H4 (cell line): ENCODE results near the gene PDZK1IP1. TPM values are rescaled to one million over a fixed set of nuclear protein-coding genes. Genes with fewer than 3 reads are reported as not detected.

Experiments
- DNase-seq: peaks from one replicate; pipeline ENCODE4 v3.0.0-alpha.2; 2015; ENCODE audit warnings: low spot score
- total RNA-seq: library from RNA; depleted of rRNA; stranded (reverse); fragments of >200 nt; shearing (Covaris generic); gene quantifications from 2 replicates; pipeline ENCODE4 v1.2.3, GENCODE V29; 2014; rRNA removed

Gene PDZK1IP1, protein sequence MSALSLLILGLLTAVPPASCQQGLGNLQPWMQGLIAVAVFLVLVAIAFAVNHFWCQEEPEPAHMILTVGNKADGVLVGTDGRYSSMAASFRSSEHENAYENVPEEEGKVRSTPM
- total RNA-seq, result not detected in 2 replicates

DNA sequence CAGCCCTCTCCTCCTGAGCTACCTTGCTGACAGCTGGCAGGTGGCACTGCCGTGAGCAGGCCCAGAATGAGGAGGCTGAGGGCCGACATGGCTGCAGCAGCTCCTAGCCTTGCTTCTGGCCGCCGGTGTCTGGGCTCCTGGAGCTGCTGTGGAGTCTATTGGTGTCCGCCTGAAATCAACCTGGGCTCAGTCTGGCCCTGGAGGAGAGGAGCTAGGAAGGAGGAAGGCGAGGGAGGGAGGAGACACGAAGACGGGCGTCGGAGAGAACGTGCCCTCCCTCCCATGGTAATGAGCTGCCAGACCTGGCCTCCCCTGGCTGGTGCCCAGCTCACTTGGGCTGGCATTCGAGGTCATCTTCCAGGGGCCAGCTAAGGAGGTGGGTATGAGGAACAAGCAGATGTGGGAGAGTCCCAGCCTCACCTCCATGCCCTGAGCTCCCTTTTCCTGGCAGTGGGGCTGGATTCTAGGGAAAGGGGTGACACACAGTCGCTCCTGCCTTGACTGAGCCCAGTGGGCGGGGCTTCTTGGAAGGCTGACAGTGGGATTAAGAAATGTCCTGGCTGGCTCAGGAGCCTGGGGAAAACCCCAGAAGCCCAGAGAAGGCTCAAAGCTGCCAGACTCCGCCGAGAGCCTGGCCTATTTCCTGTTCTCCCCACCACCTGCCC, at the start of gene PDZK1IP1:
Gene PDZK1IP1 (minus strand): TSS at position 193 of the 665 bp plus-strand sequence. CDS start 104 bp downstream, at position 89.
- no peak for DNase-seq

DNA sequence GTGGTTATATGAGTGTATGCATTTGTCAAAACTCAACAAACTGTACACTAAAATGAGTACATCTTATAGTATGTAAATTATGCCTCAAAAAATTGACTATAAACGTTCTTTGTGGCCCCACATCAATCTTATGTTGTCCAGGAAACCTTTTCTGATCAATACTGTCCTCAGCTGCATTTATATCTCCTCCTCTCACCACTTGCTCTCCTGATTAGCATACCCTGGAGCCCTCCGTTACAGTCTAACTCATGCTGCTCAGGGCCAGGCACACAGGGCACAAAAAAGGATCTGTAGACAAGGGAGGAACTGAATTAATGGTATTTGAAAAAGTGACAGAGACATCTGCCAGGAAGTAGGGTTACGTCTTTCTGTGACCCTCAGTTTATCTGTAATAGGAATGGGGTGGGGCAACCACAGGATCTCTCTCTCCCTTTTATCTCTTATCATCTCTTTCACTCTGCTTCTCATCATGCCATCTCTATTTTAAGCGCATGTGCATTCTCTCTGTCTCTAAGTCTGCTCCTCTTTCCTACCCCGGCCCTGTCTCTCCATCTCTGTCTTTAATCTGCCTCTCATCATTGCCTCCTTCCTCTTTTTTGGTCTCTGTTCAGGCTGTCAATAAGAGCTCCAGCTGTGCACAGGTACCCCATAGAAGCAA, 49.2 kb upstream of the PDZK1IP1 start:
- no peak for DNase-seq

DNA sequence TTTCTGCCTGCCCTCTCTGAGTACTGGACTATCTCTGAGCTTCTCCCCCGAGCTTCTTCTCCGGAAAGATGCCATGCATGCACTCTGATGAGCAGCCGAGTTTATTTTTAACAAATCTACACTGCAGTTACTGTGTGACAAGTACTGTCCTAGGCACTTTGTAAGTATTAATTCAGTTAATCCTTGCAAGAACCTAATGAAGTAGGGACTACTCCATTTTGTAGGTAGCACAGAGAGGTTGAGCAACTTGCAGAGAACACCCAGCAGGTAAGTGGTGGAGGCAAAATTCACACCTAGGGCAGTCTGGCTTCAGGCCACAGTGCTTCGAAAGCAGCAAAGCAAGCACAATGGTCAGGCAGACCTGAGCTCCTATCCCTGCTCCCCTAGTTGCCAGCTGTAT, 46.0 kb upstream of the PDZK1IP1 start:
- DNase-seq, result no peak

DNA sequence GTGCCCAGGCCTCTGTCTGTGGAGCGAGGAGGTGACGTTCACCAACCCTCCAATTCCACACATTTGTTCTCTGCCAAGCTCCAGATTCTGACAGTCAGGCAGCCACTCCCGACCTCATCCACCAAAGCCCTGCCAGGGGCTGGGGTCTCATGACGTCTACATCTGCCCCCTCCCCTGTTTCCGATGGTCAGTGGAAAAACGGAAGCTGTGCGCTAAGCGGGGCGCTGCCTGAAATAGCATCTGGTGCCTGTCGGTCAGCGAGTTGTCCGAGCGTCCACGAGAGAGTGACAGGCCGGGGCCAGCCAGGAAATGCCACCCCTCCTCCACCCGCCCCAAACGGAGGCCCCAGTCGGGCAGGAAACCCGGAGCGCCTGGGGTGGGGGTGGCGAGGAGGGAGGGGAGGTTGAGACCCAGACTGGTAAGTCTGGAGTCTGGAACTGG, 45.4 kb upstream of the PDZK1IP1 start:
- DNase-seq, result no peak

DNA sequence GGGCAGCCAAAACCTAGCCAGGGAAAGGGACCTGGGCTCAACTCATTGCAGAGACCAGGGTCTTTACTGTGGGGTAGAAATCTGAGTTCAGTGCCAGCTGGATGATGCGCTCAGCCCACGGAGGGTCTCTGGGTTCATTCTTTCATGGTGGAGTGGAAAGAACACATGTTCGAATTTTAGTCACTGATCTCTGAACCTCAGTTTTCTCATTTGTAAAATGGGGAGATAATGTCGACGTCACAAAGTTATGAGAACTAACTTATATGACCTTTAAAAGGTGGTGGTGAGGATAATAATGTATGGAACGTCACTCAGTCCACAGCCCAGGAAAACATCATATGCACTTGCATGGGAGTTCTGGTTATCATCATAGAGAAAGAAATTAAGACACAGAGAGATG, 43.4 kb upstream of the PDZK1IP1 start:
- DNase-seq, result no peak

DNA sequence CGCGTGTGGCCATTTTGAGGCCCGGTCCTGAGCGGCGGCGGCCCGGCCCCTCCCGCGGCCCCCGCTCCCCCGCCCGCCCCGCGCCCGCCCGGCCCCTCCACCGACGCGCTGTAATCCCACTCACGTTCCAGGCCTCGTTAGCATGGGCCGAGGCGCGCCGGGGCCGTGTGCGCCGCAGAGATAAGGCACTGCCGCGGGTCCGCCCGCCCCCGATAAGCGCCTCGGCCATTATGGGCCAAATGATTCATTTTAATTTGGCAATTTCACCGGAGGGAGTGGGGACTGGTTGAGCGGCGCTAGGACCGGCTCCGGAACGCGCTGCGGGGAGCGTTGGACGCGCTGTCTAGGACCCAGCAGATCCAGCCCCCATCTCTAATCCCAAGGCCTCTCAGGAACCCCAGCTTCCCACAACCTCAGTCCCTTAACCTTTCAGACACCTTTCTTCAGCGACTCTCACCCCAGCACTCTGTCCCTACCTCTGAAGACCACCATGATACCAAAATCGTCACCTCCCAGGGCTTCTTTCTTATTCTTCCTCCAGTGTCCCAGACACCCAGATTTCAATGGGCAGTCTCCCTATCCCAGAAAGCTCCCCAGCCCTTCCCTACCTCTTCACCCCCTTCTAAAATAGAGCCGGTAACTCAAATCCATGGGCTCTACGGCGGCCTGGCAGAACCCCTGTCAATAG, 42.5 kb upstream of the PDZK1IP1 start, which contains the start of gene TAL1:
Gene TAL1 (minus strand): TSS at position 39 of the 688 bp plus-strand sequence. CDS start 6,337 bp downstream, outside the sequence.
- no peak for DNase-seq

DNA sequence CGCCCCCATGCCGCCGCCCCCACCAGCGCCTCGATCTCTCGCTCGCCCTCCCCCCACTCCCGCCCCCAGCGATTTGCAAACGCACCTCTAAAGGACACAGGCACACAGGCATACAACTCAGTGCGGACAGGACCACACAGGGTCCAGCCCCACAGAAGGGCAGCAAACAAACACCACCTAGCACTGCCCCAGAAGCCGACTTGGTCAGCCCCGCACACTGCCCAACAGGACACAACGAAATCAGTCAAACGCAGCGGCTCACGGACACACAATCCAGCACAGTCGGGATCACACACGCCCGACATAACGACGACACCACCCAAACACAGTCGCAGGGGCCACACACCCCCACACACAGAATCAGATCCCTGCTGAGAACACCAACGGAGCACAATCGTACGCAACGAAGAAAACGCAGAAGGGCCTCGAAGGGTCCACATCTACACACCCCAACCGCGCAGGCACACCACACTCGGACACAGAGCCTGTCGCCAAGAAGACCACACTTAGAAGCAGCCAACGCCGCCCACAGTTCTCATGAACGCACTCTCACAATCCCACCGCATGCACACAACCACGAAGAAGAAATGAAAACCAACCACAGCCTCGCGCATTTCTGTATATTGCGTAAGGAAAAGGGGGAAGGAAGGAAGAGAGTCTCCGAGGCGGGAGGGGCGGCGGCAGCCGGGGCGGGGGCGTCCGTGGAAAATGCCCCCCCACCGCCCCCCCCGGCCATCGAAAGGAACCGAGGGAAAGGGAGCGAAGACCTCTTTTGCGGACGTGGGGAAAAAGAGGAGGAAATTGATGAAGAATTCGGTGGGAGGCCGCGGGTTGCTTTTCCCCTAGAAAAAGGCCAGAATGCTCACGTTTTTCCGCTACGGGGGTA, 41.7 kb upstream of the PDZK1IP1 start:
- DNase-seq, result no peak

DNA sequence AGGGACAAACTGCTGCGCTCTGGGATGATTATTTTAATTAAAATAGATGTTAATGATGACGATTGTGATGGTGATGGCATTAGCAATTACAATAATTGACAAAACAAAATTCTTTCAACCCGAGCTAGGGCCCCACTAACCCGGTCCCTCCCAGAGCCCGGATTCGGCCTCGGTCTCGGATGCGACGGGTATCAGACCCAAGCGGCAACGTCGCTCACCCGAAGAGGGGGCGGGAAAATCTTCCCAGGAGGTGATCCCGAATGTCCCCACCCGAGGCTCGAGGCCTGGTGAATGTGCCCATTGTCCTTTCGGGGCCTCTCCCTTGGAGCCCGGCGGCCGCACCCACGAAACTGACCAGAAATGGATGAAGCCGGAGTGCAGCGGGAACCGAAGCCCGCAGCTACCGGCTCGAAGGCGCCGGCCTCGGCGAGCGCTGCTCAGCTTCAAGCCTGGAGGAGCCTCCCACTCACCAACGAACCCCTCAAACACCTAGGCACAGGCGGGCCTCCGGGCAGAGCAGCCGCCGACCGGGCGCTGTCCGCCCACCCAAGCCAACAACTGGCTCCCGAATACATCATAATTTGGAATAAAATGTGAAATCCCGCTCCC, 41.0 kb upstream of the PDZK1IP1 start:
- no peak for DNase-seq

DNA sequence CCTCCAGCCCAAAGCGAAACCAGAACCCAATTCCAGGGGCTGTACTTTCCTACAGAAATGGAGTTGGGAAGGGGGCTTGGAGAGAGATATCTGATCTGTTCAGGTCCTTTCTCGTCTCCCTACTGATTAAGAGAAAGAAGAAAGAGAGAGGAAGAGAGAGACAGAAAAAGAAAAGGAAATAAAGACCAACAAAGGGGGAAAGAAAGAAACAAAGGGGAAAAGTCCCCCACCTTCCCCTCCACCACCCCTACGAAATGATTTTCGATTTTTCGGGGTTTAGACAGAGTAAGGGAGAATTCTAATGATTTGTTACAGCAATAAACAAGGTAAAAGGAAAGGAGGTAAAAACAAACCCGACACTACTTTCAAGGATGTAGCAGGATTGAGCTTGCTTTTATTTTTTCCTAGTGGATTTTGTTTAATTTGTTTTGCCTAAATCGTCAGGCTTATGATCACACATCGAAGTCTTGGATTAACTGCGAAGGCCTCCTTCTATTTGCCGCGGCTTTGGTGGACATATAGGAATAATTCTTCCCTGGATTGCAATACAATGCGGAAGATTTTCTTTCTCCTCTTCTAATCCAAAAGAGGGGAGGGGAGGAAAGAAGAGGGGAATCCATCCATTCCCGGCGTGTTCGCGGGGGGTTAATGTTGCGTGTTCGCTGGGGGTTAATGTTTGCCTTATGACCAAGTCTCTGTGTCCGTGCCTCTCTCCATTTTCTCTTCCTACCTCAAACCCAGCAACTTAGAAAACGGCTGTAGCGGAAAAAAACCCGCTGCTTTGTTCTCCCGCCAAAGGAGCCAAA, 40.3 kb upstream of the PDZK1IP1 start:
- DNase-seq, result no peak

DNA sequence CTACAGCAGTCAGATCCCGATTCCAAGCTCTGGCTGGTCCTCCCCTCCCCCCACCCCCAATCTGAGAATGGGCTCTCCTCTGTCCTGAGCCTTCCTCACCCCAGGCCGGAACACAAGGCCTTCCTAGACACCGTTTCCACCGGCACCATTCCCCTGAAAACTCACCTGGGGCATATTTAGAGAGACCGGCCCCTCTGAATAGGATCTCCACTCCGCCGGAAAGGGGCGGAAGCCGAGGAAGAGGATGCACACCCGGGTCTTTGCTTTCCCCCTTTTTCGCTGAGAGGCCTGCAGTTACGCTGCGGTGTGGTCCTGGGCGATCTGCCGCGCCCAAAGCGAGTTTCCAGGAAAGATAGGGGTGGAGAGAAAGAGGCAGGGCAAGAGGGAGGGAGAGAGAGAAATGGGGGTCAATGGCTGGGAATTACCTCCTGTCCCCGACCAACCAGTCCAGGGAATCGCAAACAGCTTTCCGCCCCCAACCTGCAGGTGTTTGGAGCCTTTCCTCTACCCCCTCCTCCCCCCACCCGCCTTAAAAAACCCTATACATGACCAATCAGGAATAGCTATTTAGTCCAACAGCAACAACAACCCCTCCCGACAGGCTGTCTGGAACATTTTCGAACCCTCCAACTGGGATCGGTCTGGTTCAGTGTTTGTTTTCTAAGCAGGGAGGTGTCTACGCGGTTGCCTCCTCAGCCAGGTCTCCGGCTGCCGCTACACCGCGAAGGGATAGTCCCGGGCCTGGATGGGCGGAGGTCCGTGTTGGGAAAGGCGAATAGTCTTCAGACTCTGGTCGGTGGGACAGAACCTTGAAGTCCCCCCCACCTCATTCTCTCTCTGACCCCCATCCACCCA, 39.4 kb upstream of the PDZK1IP1 start:
- no peak for DNase-seq

DNA sequence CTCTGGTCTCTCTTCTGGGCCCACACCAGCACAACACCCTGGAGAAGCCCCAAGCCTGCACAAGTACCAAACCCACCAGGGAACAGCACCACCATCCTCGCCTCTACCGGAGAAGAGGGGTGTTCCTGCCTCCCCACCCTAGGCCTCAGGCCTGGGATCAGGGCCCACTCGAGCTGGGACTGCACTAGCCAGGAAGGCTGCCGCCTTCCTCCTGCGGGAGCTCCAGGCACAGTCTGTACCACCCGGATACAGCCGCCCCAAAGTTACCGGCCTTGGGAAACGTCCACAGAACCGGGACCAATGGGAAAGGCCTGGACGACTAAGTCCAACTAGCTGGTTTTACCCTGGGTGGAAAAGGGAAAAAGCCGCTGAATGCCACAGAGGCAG, 38.8 kb upstream of the PDZK1IP1 start:
- DNase-seq, result no peak

DNA sequence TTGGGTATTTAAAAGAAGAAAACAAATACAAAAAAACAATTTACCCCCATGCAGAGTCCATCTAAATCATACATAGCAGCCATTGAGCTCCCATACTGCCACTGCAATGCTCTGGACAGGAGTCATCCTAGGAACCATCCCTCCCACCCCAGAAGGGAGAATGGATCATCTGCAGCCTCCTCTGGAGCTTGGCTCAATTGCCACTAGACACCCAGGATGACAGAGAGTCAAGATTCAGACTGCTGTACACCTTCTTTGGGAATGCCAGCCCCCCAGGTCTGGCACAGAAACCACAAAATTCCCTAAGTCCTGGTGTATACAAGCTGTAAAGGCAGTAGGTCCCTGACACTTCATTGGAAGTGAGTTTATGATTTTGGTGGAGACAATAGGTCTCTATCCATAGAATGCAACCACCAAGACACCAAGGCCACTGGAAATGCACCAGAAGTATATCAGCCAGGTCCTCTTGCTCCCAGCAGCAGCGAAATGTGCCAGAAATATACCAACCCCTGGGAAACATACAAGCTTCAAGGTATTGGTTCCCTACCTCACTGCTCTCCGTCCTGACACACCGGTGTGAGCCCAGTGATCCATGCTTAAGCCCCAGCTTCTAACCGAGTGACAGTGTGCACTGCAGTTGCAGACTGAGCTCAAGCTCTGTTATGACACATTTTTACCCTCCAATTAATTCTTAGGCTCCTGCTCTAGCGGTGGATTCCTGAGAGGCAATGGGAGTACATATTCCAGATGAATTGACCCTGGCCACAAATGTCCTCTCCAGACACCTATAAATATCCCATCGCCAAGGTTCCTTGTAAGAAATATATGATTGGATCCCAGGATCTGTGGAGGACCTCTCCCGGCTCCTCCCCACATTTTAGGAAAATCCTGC, 37.8 kb upstream of the PDZK1IP1 start:
- DNase-seq, result no peak

DNA sequence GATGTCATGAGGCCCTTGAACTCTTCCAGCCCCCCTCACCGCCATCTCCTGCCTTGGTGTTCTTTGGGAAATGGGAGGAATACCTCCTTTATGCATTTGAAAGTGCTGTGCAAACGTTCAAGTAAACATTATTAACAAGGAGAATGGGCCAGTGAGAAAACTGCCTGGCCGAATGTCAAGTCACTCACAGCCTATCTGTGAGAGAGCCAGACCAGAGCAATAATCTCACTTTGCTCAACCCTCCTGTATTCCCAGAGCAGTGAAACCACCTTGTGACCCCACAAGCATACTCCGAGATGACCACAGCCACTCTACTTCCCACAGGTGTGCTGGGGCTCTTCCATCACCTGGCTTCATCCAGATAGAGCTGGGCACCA, 37.0 kb upstream of the PDZK1IP1 start:
- no peak for DNase-seq

DNA sequence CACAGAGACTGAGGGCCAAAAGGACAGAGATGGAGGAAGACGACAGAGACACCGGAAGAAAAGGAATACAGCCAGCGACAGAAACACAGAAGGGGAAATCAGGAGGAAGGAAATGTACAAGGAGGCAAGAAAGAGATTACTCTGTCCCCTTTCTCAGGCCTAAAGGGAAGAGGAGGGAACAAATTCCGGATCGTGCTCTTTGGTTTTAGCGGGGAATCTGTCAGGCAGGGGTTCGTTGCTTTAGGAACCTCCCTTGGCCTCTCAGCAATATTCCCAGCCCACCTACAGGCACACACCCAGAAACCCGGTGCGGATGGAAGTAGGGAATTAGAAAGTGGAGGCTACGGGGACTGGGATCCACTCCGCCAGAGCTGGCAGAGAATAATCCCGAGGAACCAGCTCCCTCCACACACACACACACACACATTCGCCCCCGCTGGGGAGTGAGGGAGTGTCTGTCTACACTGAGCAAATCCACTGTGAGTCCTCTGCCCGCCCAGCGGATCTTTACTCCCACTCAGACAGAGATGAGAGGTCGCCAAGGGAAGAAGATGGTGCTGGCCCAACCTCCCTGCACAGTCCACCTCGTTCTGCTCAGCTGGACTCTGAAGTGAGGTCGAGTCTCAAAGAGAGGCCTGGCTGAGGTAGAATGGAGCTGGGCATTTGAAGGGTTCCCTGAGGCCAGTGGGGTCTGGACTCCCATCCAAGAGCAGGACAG, 36.4 kb upstream of the PDZK1IP1 start:
- no peak for DNase-seq

DNA sequence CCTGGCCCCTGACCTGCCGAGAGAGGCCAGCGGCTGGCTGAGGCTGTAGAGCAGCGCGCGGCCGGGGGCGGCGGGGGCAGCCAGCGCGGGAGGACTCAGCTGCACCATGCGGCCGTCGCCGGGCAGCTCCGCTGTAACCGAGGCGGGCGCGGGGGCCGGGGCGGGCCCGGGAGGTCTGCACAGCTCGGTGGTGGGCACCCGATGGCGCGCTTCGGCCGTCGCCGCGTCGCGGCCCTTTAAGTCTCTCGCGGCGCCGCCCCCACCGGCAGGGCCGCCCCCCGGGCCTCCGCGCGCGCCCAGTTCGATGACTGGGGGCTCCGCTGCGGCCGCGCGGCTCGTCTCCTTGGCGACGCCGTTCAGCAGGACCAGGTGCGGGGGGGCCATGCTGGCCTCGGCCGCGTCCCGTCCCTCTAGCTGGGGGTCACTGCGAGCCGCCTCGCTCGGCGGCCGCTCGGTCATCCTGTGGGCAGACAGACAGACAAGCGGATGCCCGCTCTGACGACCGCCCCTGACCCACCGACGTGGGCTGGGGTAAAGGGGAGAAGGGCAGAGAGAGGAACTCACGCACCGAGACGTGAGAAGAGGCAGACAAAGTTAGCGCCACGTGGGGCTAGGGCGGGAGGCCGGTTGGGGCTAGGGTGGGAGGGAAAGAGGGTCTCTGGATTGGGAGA, 35.7 kb upstream of the PDZK1IP1 start:
- DNase-seq, result no peak

DNA sequence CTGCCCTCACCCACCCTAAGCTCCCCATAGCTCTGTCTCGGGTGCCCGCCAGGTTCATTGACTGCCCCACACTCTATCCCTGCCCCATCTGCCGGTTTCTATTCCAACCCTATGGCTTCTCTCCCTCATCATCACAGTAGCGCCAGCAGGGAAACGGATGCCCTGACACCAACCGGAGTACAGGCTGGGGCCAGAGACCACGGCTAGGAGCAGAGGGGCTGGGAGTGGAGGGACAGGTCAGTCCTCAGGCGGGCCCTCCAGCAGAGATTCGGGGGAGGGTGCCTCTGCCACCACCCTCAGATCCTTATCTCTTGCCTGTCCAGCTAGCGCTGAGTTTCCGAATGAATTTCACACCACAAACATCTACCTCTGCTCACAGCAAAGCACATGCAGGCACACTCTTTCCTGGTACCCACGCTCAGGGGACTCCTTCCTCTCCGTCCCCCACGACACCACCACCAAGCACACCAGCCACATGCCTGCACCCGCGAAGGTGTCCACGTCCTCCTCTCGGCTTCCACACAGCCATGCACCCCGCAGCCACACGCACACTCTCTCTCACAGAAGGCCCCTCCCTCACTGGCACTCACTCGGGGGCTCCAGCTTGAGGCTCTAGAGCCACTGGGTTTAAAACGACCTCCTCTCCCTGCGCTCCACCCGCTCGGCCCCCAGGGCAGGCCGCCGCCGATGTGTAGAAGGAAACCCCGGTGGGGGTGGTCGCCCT, 35.0 kb upstream of the PDZK1IP1 start:
- DNase-seq, result no peak
